Tibial nerve (tissue), 3 donors: ENCODE results near the gene EPHB3.

Experiments
- CTCF ChIP-seq, 5 experiments: fragments of 200-600 bp in 3 of 5; fragments of 450-650 bp in 2 of 5; sonication (generic) in 3 of 5; IDR thresholded peaks; one replicate each; pipeline ENCODE4 v1.5.1; 2016 to 2019; ENCODE audit warnings: antibody characterized with exemption in 5 of 5, mild to moderate bottlenecking in 3 of 5, moderate library complexity in 2 of 5
- POLR2A ChIP-seq, 2 donors: fragments of 450-650 bp; IDR thresholded peaks; one replicate each; pipeline ENCODE4 v1.6.1; 2017; ENCODE audit warnings: antibody characterized with exemption in 2 of 2, mild to moderate bottlenecking in 2 of 2, moderate library complexity in 2 of 2

DNA sequence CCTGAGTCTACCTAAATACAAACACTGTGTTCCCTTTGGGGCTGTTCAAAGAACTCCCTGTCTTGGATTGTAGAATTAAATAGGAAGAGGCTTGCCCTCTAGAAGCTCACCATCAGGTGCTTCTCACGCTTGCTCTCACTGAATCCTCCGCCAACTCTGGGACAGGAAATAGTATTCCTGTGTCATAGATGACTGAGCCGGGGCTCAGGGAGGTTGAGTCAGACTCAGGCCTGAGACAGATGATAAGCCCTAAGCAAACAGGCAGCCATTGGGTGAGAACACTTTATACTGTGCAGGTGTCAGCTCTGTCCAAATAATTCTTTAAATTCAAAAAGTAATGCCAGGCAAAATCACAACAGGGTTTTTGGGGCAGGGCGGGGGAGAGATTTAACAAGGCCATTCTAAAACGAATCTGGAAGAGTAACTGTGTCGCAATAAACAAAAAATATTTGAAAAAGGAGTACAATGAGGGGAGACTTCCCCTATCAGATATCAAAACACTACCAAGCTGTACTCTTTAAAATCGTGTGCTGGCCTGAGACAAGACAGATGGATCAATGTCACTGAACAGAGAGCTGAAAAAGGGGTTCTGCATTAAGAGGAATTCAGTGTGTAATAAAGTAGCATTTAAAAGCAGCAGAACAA lies 59.0 kb downstream of the EPHB3 start:
- no peak for TF ChIP-seq CTCF (IDR thresholded peaks at IDR 0.05)
- TF ChIP-seq POLR2A (IDR thresholded peaks at IDR 0.05), result no peak
